Colon (tissue), 2 donors: ENCODE results near the gene CD22.
"Not testable (repeated sequence)": the region's sequence is repeated elsewhere in the genome, so short reads cannot be mapped to it uniquely, and the experiment has no call there.

Experiments
- FAIRE-seq: peaks from 2 replicates; lab custom pipeline; 2012; peaks lifted over from hg19 to GRCh38; lab: Jason Lieb, UNC
- donor health status: control.
- donor health status: control.

The CD22 gene

GRCh38 chr19:35360081-35360480 lies 31.1 kb downstream of the CD22 start:
- not testable (repeated sequence) for FAIRE-seq

- no peak for FAIRE-seq
These were observed 32.0 kb downstream of the CD22 start for GRCh38 chr19:35360880-35361420.

- no peak for FAIRE-seq
These were observed 33.4 kb downstream of the CD22 start for GRCh38 chr19:35362261-35363000.

- FAIRE-seq, result no peak
These were observed 34.1 kb downstream of the CD22 start for GRCh38 chr19:35363001-35363590.

GRCh38 chr19:35363711-35364425 lies 34.9 kb downstream of the CD22 start:
- FAIRE-seq, result no peak

GRCh38 chr19:35365303-35365702 lies 36.3 kb downstream of the CD22 start:
- no peak for FAIRE-seq

GRCh38 chr19:35368378-35368777 lies 39.4 kb downstream of the CD22 start:
- no peak for FAIRE-seq

GRCh38 chr19:35369522-35369921 lies 40.5 kb downstream of the CD22 start:
- no peak for FAIRE-seq

GRCh38 chr19:35370722-35371121 lies 41.7 kb downstream of the CD22 start, which contains the start of gene GPR42:
TSS of gene GPR42 (plus strand) at chr19:35371068. CDS start at chr19:35371360, 292 bp downstream.
- FAIRE-seq, result no peak

- no peak for FAIRE-seq
These were observed 44.5 kb downstream of the CD22 start for GRCh38 chr19:35373492-35373891.

GRCh38 chr19:35374031-35374430 lies 45.0 kb downstream of the CD22 start:
- FAIRE-seq, result not testable (repeated sequence)

- no peak for FAIRE-seq
These were observed 46.7 kb downstream of the CD22 start for GRCh38 chr19:35375505-35376307.

- no peak for FAIRE-seq
These were observed 48.7 kb downstream of the CD22 start for GRCh38 chr19:35377656-35378055.

GRCh38 chr19:35378356-35378755 lies 49.4 kb downstream of the CD22 start:
- FAIRE-seq, result no peak

GRCh38 chr19:35379545-35379944 lies 50.6 kb downstream of the CD22 start:
- FAIRE-seq, result not testable (repeated sequence)

GRCh38 chr19:35379992-35380391 lies 51.0 kb downstream of the CD22 start:
- no peak for FAIRE-seq

- no peak for FAIRE-seq
These were observed 51.6 kb downstream of the CD22 start for GRCh38 chr19:35380450-35381124.

- FAIRE-seq, result no peak
These were observed 52.3 kb downstream of the CD22 start for GRCh38 chr19:35381318-35381717.

- no peak for FAIRE-seq
These were observed 52.9 kb downstream of the CD22 start for GRCh38 chr19:35381926-35382325.

- FAIRE-seq, result no peak
These were observed 54.5 kb downstream of the CD22 start for GRCh38 chr19:35383536-35383935.

GRCh38 chr19:35388277-35389054 lies 59.5 kb downstream of the CD22 start:
- no peak for FAIRE-seq
